HS-5 (cell line): Measurements from ENCODE around the gene GCSAML.
"Not testable (repeated sequence)": the region's sequence is repeated elsewhere in the genome, so short reads cannot be mapped to it uniquely, and the experiment has no call there.

Source experiments
- DNase-seq: peaks from one replicate; pipeline ENCODE4 v3.0.0-alpha.2; 2012; ENCODE audit warnings: low read depth

GCSAML gene

DNA sequence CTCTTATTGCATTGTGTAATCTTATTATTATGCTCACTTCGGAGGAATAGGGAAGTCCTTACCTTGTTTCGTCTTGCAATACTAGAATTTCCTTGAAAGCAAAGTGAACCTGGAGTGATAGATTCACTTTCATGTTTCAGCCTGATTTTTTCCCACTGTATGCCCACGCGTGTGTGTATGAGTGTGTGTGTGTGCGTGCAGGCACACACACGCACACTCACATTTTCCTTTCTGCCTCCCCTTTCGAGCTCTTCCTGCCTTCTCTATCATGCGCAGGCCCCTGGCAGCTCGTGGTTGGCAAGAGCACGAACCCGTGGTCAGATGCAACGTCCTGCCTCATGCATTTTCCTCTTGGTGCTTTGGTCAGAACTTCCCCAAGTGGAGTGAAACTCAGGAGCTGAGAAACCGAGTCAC, at the start of gene GCSAML:
Gene GCSAML (plus strand): TSS at position 366 of the 414 bp plus-strand sequence. CDS start 58 bp downstream, outside the sequence.
- DNase-seq, result no peak

DNA sequence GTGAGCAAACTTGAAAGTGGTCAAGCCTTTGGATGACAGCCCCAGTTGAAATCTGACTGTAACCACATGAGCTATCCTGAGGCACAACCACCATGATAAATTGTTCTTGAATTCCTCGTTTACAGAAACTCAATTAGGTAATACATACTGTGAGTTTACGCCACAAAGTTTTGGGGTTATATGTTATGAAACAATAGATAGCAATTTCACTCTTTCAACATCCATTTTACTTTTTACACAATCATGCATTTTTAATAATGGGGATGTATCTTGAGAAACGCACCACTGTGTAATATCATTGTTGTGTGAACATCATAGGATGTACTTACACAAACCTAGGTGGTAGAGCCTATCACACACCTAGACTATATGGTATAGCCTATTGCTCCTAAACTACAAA, 48.1 kb upstream of the GCSAML start:
- DNase-seq, result no peak

DNA sequence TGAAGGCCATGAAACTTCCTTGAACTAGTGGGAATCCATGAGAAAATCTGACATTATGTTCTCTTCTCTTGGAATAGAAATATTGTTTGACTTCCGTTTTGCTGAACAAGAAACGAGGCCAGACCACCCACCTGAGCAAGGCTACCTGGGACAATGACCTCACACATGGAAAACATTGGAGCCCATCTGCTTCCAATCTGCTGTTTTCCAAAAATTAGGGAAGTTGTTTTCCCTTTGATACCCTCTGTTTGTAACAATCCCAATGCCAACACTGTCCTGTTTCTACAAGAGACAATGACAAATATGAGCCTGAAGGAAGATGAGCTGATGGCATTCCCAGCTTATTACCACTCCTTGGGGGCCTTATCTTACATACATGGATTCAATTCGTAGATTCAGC, 42.1 kb upstream of the GCSAML start:
- DNase-seq, result no peak

DNA sequence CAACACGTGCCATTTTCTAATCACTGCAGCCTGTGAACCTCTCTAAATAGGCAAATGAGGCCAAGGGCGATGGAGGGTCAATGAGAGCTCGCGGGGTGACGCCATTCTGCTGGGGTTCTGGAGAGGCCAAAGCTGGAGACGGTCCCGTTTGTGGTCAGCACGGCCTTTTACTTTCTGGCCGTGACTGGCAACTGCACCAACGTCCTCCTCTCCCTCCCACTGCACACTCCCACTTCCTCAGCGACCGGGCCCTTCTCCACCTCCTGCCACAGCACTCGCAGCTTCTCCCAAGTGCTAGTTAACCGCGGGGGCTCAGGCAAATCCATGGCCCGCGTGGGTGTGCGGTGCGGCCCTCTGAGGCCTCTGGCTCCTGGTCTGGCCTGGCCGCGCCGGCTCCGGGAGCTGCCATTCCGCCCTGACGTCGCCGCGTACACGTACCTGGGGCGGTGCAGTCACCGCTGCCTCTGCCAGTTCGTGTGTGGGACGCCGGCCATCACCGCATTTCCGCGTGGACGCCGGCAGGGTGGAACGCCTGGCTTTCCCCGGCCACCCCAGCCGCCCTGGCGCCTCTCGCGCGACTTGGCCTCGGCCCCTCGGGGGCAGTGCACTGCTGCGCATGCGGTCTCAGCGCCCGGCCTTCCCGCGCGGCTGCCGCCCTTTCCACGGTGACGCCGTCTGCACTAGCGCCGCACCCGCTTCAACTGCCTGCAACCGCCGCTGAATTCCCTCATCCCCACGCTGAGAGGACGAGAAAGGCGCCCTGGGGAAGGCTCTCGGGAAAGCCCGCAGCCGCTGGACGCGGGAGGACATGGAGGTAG, 30.9 kb upstream of the GCSAML start:
- DNase-seq, result no peak

DNA sequence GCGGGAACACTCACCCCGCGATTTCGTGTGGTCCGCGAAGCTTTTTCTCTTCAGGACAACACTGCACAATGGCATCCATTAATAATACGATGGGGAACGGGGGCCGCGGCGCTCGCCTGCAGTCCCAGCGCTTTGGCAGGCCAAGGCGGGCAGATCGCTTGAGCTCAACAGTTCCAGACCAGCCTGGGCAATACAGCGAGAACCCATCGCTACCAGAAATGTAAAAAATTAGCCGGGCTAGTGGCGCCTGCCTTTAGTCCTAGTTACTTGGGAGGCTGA, 30.4 kb upstream of the GCSAML start:
- no peak for DNase-seq

DNA sequence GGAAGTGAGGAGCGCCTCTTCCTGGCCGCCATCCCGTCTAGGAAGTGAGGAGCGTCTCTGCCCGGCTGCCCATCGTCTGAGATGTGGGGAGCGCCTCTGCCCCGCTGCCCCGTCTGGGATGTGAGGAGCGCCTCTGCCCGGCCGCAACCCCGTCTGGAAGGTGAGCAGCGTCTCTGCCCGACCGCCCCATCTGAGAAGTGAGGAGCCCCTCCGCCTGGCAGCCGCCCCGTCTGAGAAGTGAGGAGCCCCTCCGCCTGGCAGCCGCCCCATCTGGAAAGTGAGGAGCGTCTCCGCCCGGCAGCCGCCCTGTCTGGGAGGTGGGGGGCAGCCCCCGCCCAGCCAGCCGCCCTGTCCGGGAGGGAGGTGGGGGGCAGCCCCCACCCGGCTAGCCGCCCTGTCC, 27.0 kb upstream of the GCSAML start:
- DNase-seq, result not testable (repeated sequence)

DNA sequence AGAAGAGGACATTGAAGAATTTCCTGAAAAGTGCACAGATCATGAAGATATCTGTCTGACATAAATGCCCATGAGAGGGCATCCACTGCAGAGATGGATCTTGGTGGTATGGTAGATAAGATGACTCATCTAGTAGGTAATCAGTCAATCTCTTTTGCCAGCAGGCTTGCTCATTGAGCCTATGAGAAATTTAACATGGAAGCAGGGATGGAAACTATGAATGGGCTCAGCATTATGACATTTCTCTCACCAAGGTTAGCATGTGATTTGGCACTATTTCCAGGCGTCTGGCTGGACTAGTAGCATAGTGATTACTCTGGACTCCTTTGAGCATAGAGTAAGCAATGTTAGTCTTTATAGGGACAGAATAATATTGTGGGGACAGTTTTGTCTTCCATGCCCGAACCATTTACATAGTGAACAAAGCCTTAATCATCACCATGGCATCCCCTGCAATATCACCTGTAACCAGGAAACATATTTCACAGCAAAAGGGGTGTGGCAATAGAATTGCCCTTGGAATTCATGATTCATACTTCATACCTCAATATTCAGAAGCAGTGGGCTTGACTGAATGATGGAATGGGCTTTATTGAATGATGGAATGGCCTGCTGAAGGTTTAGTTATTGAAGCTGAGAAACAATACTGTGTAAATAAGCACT, 20.0 kb upstream of the GCSAML start:
- no peak for DNase-seq

DNA sequence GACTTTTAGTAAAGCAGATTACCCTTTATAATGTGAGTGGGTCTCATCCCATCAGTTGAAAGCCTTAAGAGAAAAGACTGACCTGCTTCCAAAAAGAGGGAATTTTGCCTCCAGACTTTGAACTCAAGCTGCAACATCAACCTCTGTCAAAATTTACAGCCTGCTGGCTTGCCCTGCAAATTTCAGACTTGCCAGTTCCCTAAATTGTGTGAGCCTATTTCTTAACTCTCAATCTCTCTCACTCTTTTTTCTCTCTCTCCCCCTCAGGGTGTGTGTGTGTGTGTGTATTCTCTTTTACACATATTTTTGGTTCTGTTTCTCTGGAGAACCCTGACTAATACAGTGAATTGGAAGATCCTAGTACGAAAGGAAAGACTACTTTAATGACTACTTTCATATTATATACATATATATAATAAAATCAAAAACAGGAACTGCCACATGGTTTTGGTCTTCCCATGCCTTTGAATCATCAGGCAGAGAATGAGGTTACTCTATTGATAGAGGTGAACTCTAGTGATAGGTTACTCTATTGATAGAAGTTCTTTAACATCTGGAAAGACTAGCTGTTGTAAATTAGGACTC, 19.1 kb upstream of the GCSAML start:
- no peak for DNase-seq

DNA sequence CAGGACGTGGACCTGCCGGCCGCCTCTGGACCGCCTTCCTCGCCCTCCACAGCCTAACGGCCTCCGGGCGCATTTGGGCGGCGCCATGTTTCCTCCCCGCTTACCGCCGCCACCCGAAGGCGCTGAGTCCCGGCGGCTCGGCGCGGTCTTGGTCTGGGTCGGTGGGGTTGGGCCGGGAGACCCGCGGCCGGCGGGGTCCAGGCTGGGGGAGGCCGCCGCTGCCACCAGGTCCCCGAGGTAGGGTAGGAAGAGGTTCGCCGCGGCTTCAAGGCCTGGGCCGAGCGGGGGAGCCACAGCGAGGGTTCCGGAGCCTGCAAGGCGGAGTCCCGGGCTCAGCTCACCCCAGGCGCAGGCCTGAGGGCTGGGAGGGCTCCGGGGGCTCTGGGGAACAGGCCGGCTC, 18.1 kb upstream of the GCSAML start:
- DNase-seq, result no peak

DNA sequence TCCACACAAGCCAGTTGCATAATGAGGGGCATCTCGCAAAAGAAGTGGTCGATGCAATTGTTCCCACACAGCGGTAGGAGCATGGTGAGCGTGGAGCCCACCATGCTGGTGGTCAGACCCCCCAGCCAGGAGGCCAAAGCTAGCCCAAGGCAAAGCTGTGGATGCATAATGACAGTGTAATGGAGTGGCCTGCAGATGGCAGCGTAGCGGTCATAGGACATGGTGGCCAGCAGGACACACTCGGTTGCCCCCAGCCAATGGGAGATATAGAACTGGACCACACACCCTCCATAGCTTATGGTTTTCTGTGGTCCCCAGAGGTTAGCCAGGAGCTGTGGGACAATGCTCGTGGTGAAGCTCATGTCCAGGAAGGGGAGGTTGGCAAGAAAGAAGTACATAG, 17.0 kb upstream of the GCSAML start:
- no peak for DNase-seq

DNA sequence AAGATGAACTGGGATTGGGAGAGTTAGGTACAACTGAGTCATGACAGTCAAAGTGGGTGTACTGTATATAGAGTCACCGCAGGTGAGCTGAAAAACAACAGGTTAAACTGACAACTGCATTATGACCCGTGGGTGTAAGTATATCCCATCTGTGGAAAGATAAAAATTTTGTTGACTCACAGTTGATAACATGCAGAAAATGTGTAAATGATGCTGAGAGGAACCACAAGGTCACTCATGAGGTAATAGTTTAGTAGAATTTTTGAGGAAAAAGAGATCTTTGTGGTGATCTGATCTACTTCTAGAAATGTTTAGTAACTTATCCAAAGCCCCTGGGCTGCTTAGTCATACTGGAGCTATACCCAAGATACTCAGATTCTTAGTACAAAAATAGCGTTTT, 13.5 kb upstream of the GCSAML start:
- no peak for DNase-seq

DNA sequence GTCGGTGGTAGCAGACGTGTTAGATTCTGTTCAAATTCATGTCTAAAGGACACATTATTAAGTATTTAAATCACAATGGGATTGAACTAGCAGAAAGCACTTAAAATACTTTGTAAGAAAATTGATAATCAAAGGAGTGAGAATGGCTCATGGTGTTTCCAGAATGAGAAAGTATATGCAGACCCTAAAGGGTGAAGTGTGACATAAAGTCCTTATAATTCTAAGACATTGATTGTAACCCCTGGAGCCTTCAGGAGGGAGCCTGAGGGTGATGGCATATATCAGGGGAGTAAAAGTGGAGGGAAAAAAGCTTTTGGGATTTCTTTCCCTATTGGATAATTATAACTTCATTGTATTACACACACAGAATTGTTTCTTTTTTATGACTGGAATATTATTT, 12.6 kb upstream of the GCSAML start, which contains the start of gene OR2C3:
Gene OR2C3 (minus strand): TSS at position 101 of the 400 bp plus-strand sequence. CDS start 3,929 bp downstream, outside the sequence.
- no peak for DNase-seq

DNA sequence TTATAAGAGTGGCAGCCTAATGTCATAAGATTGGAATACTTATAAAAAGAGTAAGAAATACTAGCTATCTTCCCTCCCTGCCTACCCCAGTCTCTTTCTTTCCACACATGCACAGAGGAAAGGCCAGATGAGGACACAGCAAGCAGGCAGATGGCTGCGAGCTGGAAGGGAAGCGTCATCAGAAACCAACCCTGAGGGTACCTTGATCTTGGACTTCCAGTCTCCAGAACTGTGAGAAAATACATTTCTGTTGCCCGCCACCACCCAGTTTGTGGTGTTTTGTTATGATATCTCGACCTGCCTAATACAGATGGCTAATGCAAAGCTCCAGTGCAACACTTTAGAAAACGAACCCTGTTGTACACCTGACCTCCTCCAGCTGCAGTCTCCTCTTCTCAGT, 10.4 kb upstream of the GCSAML start:
- no peak for DNase-seq

DNA sequence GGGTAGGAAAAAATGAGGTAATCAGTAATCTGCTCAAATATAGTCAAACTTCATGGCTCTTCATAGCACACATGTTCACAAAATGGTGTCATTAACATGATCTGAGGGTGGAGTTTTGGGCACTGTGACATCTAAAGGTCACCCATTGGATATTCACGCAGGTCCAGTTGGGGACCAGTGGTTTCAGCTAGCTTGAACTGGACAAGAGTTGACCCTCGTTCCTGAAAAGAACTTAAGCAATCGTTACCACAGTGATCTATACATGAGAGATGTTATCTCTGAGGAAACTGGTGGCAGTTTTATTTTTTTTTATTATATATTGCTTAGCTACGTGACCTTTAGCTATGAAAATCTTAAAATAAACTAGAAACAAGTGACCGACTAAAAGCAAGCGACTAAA, 9.7 kb upstream of the GCSAML start:
- DNase-seq, result no peak

DNA sequence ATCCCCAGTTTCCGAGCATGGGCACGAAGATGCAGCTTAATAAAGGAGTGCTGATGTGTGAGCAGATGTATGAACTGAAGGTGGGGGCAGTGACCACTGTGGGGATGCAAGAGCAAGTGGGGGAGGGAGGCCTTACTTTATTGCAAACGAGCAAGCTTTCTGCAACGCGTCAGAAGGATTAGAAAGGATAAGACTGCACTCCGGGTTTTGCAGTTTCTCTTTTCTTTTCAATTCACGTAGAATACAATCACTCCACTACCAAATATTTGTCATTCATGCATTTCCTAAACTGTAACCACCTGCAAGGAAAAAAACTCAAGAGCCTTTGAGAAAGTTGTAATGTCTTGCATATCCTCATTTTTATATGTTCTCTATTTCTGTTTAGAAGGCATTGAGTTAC, 8.4 kb upstream of the GCSAML start:
- no peak for DNase-seq

DNA sequence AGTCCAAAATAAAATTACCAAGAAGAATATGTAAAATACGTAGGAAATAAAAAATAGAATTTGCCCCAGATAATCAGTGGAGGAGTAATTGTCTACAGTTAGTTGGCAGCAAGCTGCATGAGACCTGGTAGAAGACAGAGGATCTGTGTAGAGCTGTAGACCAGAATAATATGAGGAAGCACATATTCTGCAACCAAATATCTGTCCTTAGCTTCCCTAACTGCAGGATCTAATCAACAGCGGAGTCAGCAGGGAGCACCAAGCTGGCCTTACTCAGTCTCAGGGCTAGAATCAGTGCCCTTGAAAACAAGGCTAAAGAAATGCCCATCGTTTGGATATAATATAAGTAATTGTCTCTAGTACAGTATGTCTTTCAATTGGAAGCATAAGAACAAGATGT, 6.1 kb upstream of the GCSAML start:
- DNase-seq, result no peak

DNA sequence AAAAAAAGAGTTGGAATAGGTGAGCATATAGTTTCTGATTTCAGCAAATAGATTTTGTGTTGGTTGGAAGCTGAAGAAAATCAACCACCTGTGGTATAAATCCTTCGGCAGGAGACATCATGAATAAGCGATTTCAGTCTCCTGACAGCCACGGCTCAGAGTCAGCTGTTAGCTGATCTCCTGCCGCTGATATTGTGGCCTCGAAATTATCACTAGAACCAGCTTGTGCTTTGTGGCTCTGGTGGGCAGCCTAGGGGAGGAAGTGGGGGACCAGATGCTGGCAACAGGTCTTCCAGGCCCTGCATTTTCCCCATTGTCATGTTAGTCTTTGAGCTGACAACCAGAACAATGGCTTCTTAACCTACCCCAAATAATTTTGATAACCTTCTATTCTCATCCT, 842 bp upstream of the GCSAML start:
- DNase-seq, result no peak

DNA sequence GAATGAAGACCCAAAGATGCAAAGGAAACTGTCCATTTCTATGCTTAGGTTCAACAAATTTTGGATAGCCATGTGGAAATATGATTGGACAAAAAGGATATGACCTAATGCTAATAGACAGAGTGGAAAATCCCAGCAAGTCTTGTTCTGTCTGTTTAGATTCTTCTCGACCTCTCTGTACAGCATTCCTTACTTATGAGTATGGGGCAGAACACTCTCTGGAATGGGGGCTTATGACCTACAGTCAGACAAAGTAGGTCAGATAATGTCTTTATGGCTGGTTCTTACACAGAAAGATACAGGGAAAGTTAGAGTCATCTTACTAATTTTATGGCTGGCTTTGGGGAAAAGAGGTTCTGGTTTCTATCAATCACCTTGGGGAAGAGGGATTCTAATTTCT, 2.8 kb downstream of the GCSAML start:
- DNase-seq, result no peak

DNA sequence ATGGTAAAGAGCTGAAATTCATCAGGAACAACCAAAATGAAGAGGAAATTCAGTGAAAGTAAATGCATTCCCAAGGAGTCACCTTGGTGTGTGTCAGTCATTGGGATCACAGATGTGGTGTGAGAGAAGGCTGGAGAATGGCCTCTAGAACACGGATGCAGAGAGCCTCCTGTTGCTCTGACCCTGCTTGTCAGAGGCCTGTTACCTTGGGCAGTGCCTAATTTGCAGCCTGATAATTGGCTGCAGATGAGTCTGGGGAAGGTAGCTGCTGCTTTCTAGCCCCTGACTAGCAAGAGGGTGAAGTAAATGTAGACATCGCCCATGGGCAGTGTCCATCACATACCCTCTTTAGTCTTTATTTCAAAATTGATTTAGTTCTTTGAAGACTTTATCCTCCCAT, 3.3 kb downstream of the GCSAML start:
- no peak for DNase-seq

DNA sequence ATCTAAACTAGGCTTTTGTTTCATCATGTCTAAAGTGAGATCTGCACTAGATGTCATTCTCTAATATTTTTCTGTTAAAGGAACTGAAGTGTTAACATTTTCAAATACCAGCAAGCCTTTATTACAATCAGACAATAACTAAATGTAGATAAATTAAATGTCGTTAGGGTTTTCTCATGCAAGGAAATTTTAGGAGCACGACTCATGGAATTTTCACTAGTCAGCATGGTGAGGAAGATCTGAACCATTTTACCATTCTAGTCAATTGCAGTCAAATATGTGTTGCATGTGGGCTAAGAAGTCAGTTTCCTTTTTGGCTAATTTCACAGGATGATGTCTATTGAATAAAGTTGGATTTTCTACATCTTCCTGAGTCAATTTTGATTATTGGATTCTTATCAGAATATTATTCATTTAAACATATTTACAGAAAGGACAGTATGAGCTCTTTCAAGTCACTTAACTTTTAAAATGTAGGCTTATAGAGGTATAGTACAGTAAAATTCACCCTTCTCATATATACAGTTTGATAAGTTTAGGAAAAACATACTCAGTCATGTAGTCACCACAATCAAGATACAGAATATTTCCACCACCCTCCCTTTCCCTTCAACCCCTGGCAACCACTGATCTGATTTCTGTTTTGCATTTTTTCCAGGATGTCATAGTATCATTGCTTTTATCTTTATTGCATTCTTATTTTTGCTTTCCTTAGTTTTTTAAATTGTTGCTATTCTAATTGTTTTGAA, 9.2 kb downstream of the GCSAML start:
- DNase-seq, result no peak

DNA sequence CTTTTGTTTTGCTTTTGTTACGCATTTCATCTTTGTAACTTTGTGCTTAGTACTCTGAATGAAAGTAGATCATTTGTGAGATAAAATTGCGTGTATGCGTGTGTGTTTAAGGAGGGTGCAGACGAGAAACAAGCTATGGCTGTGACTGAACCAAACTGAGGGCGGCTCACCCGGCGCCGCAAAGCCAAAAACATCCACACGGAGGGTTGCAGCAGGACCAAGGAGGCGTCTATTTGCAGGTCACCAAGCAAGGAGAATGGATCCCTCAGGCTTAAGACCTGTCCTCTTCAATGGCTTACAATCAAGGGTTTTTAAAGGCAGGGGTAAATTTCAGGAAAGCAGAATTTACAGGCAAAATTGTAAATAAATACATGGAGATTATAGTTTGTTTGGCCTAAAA, 12.8 kb downstream of the GCSAML start:
- no peak for DNase-seq

DNA sequence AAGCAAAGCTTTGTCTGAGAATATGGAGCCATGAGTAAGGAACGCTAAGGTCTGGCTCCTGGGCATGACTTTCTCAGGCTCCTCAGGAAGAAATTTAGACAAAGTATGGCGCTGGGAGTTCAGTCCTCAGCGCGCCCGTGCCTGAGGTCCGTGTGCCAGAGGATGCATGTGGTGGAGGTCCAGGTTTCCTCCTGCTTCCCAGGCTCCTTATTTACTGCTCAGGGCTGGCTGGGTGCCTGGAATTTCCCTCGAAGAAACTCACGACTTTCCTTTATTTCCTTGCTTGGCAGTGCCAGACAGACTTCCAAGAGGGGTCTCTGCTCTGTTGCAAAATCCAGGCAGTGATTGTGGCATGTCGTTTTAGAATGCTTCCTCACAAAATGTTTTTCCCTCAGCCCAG, 13.3 kb downstream of the GCSAML start:
- no peak for DNase-seq

DNA sequence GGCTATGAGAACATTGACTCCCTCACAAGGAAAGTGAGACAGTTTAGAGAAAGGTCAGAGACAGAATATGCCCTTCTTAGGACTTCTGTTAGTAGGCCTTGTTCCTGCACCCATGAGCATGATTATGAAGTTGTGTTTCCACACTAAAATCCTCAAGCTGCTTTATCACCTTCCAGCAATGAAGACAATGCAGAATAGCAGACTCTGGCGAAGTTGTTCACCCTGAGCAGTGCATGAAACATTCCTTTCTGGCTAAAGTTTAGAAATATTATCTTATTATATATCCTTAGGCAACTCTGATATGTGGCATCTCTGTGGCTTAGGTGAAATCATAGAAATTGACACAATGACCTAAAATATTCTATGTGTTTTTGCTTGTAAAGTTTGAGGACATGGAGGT, 25.3 kb downstream of the GCSAML start:
- DNase-seq, result no peak
